ENCODE data around the gene THAP11.

Gene THAP11

GRCh38 chr16:67878846-67879245 lies 36.7 kb downstream of the THAP11 start:
- DNase-seq (ENCODE audit: extremely low read depth, low read depth) = no peak
- TF ChIP-seq, protein P1, sequence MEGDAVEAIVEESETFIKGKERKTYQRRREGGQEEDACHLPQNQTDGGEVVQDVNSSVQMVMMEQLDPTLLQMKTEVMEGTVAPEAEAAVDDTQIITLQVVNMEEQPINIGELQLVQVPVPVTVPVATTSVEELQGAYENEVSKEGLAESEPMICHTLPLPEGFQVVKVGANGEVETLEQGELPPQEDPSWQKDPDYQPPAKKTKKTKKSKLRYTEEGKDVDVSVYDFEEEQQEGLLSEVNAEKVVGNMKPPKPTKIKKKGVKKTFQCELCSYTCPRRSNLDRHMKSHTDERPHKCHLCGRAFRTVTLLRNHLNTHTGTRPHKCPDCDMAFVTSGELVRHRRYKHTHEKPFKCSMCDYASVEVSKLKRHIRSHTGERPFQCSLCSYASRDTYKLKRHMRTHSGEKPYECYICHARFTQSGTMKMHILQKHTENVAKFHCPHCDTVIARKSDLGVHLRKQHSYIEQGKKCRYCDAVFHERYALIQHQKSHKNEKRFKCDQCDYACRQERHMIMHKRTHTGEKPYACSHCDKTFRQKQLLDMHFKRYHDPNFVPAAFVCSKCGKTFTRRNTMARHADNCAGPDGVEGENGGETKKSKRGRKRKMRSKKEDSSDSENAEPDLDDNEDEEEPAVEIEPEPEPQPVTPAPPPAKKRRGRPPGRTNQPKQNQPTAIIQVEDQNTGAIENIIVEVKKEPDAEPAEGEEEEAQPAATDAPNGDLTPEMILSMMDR (IDR thresholded peaks at IDR 0.05; ENCODE audit: low read depth, low read length) = no peak

DNA sequence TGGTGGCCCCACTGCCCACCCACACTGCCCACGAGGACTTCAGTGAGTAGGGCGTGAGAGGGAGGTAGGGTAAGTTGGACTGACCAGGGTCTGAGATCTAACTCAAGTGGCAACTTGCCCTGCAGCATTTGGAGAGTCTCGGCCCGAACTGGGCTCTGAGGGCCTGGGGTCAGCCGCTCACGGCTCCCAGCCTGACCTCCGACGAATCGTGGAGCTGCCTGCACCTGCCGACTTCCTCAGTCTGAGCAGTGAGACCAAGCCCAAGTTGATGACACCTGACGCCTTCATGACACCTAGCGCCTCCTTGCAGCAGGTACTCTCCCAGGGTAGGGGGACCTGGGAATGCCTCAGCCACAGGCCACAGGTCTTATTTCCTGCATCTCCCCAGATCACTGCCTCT lies 37.3 kb downstream of the THAP11 start:
- DNase-seq (ENCODE audit: extremely low read depth, low read depth) = no peak

DNA sequence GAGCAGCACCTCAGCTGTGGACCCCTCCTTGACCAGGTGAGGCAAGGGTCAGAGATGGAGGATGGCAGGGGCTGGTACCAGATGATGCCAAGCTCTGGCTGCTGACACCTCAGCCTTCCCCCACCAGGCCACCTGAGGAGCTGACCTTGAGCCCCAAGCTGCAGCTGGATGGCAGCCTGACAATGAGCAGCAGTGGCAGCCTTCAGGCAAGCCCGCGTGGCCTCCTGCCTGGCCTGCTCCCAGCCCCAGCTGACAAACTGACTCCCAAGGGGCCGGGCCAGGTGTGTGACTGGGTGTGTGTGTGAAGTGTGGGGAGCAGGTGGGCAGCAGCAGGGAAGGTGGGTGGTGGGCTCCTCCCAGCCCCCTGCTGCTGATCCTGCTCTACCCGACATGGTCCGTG lies 37.8 kb downstream of the THAP11 start:
- no peak for DNase-seq (ENCODE audit: extremely low read depth, low read depth)
- TF ChIP-seq, protein P1 (IDR thresholded peaks at IDR 0.05; ENCODE audit: low read depth, low read length) = no peak

More for the DNA sequence above, 37.3 kb downstream of the THAP11 start:
- TF ChIP-seq, protein P1 (IDR thresholded peaks at IDR 0.05; ENCODE audit: low read depth, low read length) = no peak

DNA sequence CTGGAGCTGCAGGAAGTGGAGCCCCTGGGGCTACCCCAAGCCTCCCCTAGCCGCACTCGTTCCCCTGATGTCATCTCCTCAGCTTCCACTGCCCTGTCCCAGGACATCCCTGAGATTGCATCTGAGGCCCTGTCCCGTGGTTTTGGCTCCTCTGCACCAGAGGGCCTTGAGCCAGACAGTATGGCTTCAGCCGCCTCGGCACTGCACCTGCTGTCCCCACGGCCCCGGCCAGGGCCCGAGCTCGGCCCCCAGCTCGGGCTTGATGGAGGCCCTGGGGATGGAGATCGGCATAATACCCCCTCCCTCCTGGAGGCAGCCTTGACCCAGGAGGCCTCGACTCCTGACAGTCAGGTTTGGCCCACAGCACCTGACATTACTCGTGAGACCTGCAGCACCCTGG lies 38.5 kb downstream of the THAP11 start:
- no peak for DNase-seq (ENCODE audit: extremely low read depth, low read depth)
- TF ChIP-seq, protein P1 (IDR thresholded peaks at IDR 0.05; ENCODE audit: low read depth, low read length) = no peak

DNA sequence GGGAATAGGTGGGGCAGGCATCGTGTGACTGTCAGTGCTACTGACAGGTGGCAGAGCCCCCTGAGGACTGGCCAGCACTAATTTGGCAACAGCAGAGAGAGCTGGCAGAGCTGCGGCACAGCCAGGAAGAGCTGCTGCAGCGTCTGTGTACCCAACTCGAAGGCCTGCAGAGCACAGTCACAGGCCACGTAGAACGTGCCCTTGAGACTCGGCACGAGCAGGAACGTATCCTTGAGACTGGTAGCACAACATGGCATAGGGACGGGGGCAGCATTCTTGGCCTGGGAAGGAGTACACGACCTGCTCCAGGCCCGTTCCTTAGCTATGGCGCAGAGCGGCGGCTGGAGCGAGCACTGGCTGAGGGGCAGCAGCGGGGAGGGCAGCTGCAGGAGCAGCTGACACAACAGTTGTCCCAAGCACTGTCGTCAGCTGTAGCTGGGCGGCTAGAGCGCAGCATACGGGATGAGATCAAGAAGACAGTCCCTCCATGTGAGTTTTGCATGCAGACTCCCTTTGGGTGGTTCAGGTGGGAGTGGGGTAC lies 39.6 kb downstream of the THAP11 start:
- TF ChIP-seq, protein P1 (IDR thresholded peaks at IDR 0.05; ENCODE audit: low read depth, low read length) = no peak
- DNase-seq (ENCODE audit: extremely low read depth, low read depth) = no peak

- TF ChIP-seq, protein P1 (IDR thresholded peaks at IDR 0.05; ENCODE audit: low read depth, low read length) = no peak
- DNase-seq (ENCODE audit: extremely low read depth, low read depth) = no peak
Observed at GRCh38 chr16:67882374-67883145, 40.4 kb downstream of the THAP11 start.

DNA sequence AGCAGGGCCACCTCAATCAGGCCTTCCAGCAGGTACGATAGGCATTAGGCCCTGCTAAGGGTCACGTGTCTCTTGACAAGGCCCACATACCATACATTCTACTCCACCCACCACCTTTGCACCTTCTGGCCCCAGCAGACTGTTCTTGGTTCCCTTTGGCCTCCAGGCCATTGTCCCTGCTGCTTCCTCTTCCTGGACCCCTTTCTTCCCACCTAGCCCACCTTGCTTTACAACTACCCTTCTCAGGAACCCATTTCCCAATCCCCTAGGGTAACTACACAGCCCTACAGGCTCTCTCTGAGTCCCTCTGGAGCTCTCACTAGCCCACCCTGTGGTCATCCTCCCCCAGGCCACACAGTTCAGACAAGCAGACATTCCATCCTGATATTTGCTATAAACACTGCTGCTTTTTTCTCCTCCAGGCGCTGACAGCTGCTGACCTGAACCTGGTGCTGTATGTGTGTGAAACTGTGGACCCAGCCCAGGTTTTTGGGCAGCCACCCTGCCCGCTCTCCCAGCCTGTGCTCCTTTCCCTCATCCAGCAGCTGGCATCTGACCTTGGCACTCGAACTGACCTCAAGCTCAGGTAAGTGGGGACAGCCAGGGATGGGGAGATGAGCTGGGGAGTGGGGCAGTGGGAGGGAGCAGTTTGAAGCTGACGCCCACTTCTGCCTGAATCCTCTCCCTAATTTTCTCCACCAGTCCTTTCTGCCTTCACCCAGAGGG lies 41.2 kb downstream of the THAP11 start:
- DNase-seq (ENCODE audit: extremely low read depth, low read depth) = no peak
- TF ChIP-seq, protein P1 (IDR thresholded peaks at IDR 0.05; ENCODE audit: low read depth, low read length) = no peak

All from AG09319 (cell line).